ENCODE measurements around the gene AXIN2.
"Not testable (repeated sequence)": the region's sequence is repeated elsewhere in the genome, so short reads cannot be mapped to it uniquely, and the experiment has no call there.

Gene AXIN2

DNA sequence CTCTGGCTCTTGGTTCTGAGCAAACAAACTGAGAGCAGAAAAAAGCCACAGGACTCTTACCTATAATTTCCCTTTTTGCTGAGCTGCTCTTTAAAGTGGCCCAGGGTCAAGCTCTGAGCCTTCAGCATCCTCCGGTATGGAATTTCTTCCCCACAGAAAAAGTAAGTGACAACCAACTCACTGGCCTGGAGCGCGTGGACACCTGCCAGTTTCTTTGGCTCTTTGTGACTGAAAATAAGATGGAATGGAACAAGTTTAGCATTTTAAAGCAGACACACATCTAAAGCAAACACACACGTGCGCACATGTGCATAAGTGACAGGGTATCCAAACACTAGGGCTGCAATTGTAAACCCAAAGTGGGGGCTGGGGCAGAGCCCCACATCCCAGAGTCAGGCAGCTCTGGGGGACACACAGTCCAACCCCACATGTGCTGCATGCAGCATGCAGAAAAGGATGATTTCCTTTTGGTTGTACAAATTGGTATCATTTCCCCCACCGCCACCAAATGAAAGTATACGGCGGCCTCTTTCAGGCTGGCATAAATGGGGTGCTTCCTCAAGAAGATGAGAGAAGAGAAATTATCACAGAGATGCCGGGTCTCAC lies 27.5 kb downstream of the AXIN2 start:
- DNase-seq: no peak

DNA sequence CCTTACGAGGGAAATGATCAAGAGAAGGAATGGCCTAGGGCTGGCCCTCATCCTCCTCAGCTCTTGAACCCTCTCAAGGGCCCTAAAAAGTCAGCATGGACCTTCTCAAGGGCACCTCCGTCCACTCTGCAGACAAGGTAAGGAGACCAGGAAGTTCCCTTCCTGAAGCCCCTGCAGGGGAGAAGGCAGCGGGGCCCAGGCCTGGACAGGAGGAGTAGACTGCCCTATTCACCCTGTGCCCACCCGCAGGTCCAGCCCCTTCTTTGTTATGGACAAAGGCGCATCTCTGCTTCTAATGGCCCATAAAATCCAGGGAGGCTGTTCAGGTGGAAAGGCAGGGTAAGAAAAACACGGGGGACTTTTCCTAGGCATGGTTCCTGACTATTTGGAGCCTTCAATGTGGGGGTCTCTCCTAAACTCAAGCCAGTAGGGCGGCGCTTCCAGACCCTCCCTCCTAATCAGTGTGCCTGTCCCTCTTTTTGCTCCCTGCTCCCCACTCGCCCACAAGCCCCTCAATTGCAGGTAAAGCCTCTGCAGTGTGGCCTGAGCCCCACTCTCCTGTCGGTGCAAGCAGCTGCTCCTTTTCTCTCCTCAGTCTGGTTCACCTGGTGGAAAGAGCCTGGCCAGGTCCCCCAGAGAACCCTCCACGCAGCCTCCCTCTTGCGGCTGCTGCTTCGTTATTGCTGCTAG lies 28.2 kb downstream of the AXIN2 start:
- no peak for DNase-seq

DNA sequence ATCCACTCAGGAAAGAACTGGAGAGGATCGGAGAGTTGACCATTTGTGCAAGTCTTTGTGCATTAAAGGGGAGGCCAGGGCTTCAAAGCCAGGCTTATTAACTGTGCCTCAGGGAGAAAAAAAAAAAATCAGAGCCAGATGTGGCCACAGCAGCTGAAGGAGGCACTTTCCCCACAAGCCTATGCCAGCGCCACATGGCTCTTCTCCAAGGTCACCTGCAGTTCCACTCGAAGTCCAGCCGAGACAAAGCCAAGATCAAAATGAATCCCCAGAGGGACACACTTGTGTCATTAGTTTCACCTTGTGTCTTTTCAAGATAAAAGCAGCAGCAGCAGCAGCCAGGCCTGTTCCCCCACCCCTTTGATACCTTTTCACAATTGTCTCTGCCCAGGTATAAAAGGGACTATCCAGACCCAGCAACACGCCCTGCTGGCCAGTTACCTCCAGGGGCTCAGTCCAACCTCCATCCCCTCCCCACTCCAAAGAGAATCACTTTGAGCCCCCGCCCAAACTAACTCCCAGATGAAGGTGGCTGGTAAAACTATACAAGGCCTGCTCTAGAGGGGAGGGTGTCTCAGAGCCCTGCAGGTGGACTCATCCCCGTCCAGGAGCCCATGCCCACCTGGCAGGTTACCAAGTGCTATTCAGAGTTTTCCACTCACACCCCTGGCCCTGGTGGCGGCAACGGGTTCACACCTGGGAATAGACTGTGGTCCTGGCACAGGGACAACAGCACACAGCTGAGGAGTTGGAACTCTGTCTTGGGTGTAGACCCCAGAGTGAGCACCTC lies 29.2 kb downstream of the AXIN2 start:
- no peak for DNase-seq

DNA sequence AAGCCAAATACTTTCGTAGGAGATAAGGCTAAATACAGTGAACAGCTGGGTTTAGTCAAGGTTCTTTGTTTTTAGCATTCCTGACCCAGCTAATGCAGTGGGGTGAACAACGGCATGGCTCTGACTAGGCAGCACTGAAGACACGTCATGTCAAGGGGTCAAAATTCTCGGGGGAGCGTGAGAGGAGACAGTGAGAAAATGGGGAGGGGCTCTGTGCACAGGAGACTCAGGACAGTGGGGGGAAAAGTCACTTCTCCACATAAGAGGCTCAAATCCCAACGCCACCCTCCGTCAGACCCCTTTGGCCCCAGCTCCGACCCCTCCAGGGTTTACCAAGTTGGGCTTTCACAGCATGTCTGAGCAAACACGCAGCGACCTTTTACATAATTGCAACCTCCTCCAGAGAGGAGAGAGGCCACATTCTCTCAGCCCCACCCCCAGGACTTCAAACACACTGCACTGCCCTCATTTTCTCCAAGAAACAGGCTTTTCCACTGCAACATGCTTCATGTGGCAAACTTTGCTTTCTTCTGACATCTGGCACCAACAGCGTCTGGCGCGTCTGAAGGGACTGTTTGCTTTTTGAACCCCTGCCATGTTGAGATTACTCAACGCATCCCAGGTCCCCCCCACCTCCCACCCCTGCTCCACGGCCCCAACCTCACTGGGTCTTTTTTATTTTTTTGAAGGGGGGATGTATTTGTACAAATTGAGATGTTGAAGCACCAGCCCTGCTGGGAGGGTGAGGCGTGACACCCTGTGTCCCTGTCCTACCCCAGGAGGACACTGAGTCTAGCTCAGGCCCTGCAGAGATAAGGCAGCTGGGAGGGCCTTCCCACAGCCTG lies 30.0 kb downstream of the AXIN2 start:
- DNase-seq: no peak

DNA sequence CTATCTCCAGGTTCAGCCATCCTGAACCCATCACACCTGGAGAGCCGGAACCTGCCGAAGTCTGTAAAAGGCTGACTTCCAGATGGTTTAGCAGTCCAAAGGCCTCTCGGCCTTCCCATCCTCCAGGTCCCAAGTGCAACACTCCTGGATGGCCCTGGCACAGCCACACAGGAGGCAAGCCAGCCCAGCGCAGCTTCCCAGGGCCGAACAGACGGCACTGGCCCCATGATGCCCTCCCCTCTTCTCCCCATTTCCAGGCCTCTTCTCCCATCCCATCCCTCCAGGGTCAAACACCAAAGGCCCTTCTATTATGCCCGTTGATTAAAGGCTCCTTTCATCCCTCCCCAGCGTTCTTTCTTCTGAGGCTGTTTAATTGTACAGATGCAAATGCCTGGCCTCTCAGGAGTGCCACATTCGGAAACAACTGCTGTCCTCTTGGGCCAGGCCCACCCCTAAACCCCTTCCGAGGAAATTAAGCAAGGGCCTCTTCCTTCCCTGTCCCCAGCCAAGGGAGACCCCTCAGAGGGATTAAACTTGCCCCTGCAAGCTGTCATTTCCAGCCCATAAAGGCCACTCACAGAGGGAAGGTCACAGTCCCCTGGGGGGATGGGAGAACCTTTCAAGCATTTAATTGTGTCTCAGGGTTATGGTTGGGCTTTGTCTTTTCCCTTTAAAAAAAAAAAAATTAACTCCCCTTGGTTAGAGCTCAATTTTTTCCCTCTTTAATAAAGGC lies 30.8 kb downstream of the AXIN2 start:
- no peak for DNase-seq

DNA sequence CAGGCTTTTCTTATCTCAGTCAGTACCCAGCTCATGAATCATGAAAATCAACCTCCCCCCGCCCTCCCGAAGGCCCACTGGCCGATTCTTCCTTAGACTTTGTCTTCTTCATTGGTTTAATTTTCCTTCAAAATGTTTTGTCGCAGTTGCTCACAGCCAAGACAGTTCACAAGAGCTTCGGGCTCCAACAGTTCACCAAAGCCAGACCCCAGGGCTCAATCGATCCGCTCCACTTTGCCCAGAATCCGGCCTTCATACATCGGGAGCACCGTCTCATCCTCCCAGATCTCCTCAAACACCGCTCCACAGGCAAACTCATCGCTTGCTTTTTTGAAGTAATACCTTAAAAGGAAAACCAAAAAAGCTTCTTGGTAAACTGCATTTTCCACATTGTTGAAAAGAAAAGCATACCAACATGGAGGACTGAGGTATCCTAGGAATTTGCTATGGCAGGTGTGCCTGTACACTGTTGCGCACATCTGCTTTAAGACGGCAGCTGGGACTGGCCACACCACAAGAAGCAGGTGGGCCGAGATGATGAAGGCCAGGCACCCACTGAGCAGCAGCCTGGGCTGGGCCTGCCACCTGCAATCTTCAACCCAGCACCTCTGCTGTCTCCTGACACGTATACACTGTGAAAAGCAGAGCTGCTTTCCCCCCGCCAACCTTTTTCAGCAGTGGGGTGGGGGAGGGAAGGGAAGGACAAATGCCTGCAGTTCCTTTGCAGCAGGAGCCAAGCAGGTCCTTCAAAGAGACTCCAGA lies 31.5 kb downstream of the AXIN2 start:
- DNase-seq: no peak

DNA sequence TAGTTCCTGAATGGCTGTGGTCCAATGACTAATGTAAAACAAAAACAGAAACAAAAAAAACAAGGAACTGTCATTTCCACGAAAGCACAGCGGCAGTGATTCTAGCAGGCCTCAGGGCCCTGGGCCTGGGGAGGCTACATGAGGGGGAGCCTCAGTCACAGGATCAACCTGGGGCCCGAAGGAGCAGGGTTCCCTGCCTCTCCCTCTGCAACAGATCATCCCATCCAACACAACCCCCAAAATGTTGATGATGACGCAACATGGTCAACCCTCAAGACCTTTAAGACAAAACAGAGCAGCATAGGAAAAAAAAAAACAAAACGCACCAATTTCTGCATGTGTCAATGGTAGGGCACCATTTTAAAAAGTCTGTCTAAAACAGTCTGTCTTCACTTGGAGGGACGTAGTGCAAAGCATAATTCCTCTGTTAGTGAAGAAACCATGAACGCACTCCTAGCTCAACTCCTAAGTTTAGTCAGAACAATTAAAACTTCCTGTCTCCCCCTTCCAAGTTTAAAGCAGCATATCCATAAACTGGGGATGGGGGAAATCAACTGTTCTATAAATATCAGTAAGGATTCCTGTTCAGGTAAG lies 32.3 kb downstream of the AXIN2 start:
- no peak for DNase-seq

DNA sequence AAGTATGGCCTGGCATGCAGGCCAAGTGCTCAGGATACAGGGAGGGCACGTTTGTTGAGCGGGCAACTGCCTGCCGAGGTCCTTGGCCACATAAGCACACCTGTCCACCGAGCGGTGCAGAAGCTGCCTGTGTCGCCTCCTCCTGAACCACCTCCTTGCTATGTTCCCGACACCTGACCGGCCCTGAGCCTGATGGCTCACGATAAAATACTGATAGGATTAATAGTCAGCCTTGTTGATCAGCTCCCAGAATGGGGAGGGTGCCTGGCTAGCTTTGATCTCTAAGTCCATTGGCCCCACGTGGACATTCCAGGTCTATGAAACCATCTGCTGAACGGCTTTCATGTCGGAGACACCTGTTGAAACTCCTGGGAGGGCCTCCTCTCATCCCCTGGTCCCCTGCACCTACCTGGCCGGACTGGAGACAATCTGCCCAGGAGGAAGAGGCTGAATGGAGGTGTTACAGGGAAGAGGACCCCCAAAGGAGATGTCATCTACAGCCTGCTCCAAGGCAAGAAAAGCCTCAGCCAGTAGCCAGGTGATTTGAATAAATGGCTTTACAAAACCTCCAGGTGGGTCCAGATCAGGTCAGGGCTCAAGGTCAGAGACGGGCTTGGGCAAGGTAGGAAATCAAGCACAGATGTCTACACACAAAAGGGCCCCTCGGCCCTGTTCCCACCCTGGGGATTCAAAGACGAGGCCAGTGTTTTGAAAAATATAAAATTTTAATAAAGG lies 33.4 kb downstream of the AXIN2 start:
- no peak for DNase-seq

DNA sequence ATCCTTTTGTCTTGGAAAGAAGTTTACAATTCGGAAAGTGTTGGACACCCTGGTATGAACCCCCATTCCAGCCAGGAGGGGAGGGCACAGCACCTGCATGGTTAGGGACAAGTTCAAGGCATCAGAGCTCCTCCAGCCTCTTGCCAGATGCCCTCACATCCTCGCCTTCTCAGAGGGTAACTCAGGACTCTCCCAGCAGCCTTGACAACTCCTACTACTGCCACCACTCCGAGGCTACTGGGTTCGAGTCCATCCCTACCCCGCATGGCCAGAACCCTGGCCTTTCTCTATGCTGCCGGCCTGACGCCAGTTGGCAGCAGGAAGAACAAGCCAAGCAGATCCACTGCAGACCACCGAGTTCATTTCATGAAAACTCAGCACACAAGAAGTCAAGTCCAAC lies 34.1 kb downstream of the AXIN2 start:
- no peak for DNase-seq

DNA sequence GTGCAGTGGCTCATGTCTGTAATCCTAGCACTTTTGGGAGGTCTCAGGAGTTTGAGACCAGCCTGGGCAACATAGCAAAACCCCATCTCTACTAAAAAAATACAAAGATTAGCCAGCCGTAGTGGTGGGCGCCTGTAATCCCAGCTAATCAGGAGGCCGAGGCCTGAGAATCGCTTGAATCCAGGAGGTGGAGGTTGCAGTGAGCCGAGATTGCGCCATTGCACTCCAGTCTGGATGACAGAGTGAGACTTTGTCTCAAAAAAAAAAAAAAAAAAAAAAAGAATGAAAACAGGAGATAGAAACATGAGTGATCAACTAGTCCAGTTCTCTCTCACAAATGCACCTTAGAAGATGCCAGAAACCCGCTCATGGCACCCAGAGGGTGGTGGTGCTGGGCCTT lies 34.6 kb downstream of the AXIN2 start:
- DNase-seq: not testable (repeated sequence)

DNA sequence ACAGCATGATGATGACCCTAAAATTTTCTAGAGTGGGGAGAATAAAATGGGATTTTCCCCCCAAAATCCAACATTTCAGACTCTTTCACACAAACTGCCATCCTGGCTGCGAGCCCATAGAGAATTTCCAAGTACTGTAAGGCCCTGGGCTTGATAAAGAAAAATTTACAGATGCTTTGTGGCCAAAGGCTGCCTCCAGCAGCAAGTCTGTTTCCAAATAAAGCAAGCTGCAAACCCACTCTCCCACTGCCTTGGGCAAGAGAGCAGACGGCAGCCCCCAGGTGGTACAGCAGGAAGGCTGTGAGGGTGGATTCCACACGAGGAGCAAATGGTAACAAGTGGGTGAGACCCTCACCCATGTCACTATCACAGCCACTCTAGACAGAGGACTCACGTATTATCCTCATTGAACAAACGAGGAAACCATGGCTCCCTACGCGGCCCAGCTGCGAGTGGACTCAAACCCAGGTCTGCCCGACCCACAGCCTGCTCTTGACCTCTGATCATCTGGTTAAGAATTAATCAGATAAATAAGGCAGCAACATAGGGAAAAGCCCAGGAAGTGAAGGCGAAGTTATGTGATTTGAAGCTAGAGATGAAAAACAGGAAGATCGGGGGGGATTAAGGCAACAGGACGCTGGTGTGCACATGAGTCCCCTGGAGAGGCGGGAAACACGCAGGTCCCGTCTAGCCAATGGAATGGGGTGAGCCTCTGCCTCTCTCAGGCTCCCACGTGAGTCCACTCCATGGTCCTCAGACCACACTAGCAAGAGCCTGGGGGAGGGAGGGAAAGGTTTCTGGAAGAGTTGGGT lies 37.4 kb downstream of the AXIN2 start:
- no peak for DNase-seq

DNA sequence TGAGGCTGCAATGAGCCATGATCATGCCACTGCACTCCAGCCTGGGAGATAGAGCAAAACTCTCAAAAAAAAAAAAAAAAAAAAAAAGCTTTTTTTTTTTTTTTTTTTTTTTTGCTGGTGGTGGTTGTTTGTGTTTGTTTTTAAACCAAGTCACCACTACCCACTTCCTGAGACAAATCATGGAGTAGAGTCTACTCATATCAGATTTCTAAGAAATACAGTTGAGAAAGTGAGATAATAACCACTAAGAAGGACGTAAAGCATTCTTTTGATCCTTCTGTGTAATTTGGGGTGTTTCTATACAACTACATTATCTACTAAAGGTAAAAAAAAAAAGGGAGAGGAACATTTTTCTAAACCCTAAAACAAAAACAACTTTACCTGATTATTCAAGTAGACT lies 38.0 kb downstream of the AXIN2 start:
- DNase-seq: no peak

DNA sequence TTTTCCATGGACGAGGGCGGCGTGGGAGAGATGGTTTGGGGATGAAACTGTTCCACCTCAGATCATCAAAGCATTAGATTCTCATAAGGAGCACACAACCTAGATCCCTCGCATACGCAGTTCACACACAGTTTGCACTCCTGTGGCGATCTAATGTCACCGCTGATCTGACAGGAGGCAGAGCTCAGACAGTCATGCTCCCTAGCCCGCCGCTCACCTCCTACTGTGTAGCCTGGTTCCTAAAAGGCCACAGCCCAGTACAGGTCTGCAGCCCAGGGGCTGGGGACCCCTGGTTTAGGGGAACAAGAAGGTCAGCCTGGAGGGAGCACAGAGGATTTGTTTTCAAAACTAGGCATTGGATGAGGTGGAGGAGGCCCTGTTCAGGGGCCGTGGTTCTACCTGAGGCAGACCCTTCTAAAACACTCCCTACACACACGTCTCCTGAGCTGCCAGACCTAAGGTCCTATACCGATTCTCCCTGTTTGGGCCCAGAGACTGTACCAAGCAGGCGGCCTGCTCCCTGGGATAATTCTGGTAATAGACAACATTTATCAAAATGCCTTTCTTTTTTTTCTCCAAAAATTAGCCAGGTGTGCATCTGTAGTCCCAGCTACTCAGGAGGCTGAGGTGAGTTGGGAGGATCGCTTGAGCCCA lies 38.6 kb downstream of the AXIN2 start:
- DNase-seq: no peak

DNA sequence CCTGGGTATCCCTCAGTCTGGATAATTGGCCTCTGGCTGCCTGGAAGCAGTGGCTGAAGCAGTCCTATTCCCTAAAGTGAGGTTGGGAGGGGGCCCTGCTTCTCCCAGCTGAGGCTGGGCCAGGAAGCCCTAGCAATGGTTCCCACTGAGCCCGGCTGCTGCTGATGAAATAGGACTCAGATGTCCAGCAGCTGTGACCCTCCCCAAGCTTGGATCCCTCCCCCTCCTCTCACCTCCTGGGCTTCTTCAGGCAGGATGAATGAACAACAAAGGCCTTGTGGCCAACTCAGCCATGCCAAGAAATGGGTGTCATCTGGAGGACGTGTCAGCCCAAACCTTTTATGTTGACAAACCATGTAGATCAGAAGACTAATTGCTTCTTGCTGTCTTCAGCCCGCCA lies 42.0 kb downstream of the AXIN2 start:
- no peak for DNase-seq

DNA sequence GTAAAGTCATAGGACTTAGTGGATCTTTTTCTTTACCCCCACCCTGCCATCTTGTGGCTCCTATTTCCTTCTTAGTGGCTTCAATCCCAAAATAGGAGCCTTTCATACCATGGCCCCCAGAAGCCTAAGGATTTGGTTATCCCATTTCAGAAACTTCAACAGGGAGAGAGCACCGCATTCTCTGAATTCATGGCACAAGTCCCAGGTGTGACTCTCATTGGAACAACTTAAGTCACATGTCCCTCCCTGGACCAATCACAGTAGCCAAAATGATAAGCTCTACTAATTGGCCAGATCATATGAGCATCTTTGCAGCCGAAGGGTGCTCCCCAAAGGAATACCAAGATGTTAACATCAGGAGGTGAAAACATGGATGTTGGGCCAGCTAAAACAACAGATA lies 43.2 kb downstream of the AXIN2 start:
- no peak for DNase-seq

DNA sequence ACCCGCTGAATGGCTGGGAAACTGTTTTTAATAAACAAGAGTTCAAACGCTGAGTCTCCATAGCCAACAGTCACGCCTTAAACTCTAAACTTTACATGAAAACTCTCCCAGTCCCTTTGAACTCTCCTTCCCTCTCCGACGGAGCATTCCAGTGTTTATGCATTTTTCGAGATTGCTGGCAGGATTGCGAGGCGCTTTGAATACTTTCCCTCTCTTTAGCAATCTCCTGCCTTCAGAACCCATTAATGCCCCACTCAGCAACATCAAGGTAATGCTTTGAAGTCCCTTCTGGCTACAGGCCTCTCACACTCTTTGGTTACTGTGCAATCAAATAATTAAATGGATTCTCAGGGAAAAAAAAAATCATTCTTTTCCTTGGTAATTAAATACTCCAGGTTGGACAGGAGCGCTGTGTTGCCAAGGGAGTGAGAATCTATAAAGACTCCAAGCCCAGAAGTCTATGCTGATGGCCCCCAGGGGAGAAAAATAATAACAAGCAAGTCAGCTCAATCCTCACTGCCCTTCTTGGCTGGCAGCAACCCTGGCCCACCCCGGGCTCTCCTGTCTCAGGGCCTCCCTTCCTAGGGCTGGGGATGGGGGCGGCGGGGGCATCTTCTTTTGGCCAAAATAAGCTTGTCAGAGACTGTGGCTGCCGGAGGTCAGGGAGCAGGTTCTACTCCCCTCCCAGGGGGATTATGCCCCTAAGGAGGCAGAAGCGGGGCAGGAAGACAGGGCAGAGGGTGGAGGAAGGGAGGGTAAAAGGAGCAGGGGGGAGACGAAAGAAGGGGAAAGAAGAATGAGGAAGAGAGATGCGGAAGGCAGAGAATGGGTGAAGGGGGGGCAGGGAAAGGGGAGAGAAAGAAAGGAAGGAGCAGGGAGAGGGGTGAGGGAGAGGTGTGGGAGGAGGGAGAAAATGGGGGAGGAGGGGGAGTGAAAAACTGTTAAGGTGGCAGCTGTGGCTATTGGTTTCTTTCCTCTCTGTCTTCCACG lies 45.2 kb downstream of the AXIN2 start:
- no peak for DNase-seq

DNA sequence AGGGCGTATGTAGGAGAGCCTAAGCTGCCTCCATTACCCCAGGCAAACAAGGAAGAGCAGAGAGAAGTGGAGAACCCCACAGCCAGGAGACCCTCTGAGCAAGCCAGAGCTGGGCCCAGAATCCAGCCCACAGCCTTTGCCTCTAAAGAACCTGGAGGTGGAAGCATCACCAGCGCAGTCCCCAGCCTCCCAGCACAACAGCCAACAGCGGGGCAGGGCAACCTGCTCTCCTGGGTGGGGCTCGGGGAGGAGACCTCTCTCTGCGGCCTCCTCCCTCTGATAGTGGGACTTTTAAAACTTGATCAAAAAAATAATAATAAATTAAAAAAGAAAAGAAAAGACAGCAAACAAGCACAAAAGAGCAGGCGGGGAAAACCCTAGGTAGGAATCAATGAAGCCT lies 45.9 kb downstream of the AXIN2 start:
- DNase-seq: no peak

DNA sequence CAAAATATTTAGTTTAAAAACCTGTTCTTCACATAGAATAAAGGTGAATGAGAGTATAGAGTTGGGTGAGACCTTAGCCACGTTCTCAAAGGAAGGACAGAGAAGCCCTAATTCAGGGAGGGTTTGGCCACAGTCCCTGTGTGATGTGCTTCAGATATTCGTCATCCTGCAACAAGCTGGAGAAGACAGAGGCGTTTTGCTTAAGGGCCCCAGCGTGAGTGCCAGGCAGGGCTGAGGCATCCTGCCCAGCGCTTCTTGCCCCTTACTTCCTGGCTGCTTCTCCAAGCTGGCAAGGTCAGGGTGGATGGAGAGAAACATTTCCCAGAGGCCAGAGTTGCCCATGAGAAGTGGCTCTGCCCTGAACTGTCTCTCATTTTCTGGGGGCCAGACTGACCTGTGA lies 46.9 kb downstream of the AXIN2 start:
- no peak for DNase-seq
